CD8-positive, alpha-beta memory T cell (primary cell): Measurements from ENCODE around the gene IL1RL2. TPM values are rescaled to one million over a fixed set of nuclear protein-coding genes. Genes with fewer than 3 reads are reported as not detected.

Experiments used
- CTCF ChIA-PET: fragments of 350-600 bp; sonication (Branson Sonifier 250); formaldehyde crosslinking; loops from one replicate; lab custom pipeline; 2021; ENCODE audit warnings: antibody characterized with exemption; lab: Charles Lee
- POLR2A ChIA-PET: fragments of 350-600 bp; sonication (Branson Sonifier 250); formaldehyde crosslinking; loops from one replicate; lab custom pipeline; 2021; ENCODE audit warnings: antibody characterized with exemption; lab: Charles Lee
- DNase-seq, 5 donors: peaks; one replicate each; pipeline versions ENCODE4 v3.0.0 to v3.0.0-alpha.2; 2020 to 2022; ENCODE audit warnings: mixed read lengths in 1 of 5
- H3K27ac ChIP-seq: one replicate; pipeline ENCODE4 v1.7.0; 2013; ENCODE audit warnings: low read depth, mild to moderate bottlenecking, low read length, moderate library complexity
- H3K27me3 ChIP-seq: 2 replicates; pipeline ENCODE4 v1.7.0; 2013; ENCODE audit warnings: low read length, mild to moderate bottlenecking; ENCODE audit not compliant: insufficient read depth, poor library complexity, severe bottlenecking
- H3K36me3 ChIP-seq: 2 replicates; pipeline ENCODE4 v1.7.0; 2013; ENCODE audit warnings: mild to moderate bottlenecking, low read length, moderate library complexity; ENCODE audit not compliant: insufficient read depth
- H3K4me1 ChIP-seq: 2 replicates; pipeline ENCODE4 v1.7.0; 2013; ENCODE audit warnings: mild to moderate bottlenecking, low read length, moderate library complexity; ENCODE audit not compliant: insufficient read depth
- H3K4me3 ChIP-seq: 2 replicates; pipeline ENCODE4 v1.7.0; 2013; ENCODE audit warnings: mild to moderate bottlenecking, low read length
- H3K9me3 ChIP-seq: 2 replicates; pipeline ENCODE4 v1.7.0; 2013; ENCODE audit warnings: mild to moderate bottlenecking, low read length
- H3K27ac Mint-ChIP-seq, 8 donors: one replicate each; pipeline ENCODE4 v1.8.0; 2020 to 2021; ENCODE audit warnings: mixed read lengths in 8 of 8, mild to moderate bottlenecking in 6 of 8, inconsistent platforms in 3 of 8, moderate library complexity in 3 of 8
- H3K27me3 Mint-ChIP-seq, 2 donors: one replicate each; pipeline ENCODE4 v1.8.0; 2020 to 2021; ENCODE audit warnings: mixed read lengths in 2 of 2, mild to moderate bottlenecking in 1 of 2, moderate library complexity in 1 of 2
- H3K36me3 Mint-ChIP-seq, 3 donors: one replicate each; pipeline ENCODE4 v1.8.0; 2020 to 2021; ENCODE audit warnings: mixed read lengths in 3 of 3, inconsistent platforms in 1 of 3, mild to moderate bottlenecking in 1 of 3
- H3K4me1 Mint-ChIP-seq, 3 donors: one replicate each; pipeline ENCODE4 v1.8.0; 2020 to 2021; ENCODE audit warnings: mixed read lengths in 3 of 3, inconsistent platforms in 1 of 3, mild to moderate bottlenecking in 1 of 3
- H3K4me3 Mint-ChIP-seq, 7 donors: one replicate each; pipeline ENCODE4 v1.8.0; 2020 to 2021; ENCODE audit warnings: mixed read lengths in 7 of 7, mild to moderate bottlenecking in 6 of 7, moderate library complexity in 4 of 7, inconsistent platforms in 2 of 7
- H3K9me3 Mint-ChIP-seq, 5 donors: one replicate each; pipeline ENCODE4 v1.8.0; 2020 to 2022; ENCODE audit warnings: mixed read lengths in 5 of 5, mild to moderate bottlenecking in 3 of 5, moderate library complexity in 2 of 5, inconsistent platforms in 1 of 5
- polyA plus RNA-seq: library from polyadenylated mRNA; unstranded; fragments of 300-500 nt; fragmentation: Illumina TruSeq; gene quantifications from one replicate; pipeline ENCODE4 v1.2.3, GENCODE V29; 2021
- total RNA-seq, 2 experiments: library from RNA; stranded (reverse); gene quantifications; one replicate each; pipeline ENCODE4 v1.2.3, GENCODE V29; 2021

IL1RL2 gene
- total and polyA plus RNA-seq, 3 experiments from 2014 or later = 0.13 to 0.33 TPM; not detected in 1

DNA sequence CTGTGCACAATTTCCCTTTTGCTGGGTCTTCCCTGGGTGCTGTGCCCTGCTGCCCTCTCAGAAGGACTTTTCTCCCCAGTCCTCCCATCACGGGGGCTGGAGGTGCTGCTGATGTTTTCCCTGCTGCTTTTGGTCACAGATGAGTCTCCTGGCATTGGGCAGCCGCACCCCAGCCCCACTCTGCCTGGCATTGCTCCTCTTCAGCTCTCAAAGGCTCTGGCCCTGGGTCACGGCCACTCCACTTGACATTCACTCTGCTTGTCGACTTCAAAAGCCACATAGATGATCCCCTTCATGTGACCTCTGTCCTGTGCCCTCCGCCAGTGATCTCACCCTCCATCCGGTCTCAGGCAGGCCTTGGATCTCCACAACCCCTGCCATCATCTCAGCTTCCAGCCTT is 81.0 kb downstream of the IL1RL2 start:
- DNase-seq = no peak
- peaks cover 3% of the 10 kb centered on the region for H3K4me1 ChIP-seq
- Mint-ChIP-seq H3K9me3 (no peaks in the 10 kb centered on the region), H3K27ac (no peak overlapping the region), H3K36me3 (peaks cover 0 to 7% (median 1%) of the 10 kb centered on the region in 3 donors), H3K4me1 (peaks cover 9 to 31% (median 27%) of the 10 kb centered on the region in 3 donors), H3K4me3 (no peak overlapping the region), H3K27me3 (peaks cover 1 to 13% of the 10 kb centered on the region in 2 donors)
- no peaks in the 10 kb centered on the region for H3K9me3 ChIP-seq
- ChIA-PET POLR2A (no interaction called here), CTCF (interaction anchor here (2.4 kb wide), 1 partner anchor 27 kb away, joined by 10 read pairs; no protein-coding TSS in a partner anchor)
- H3K4me3 ChIP-seq = no peak overlapping the region
- H3K36me3 ChIP-seq = no peaks in the 10 kb centered on the region
- no peak overlapping the region for H3K27ac ChIP-seq
- no peaks in the 10 kb centered on the region for H3K27me3 ChIP-seq

DNA sequence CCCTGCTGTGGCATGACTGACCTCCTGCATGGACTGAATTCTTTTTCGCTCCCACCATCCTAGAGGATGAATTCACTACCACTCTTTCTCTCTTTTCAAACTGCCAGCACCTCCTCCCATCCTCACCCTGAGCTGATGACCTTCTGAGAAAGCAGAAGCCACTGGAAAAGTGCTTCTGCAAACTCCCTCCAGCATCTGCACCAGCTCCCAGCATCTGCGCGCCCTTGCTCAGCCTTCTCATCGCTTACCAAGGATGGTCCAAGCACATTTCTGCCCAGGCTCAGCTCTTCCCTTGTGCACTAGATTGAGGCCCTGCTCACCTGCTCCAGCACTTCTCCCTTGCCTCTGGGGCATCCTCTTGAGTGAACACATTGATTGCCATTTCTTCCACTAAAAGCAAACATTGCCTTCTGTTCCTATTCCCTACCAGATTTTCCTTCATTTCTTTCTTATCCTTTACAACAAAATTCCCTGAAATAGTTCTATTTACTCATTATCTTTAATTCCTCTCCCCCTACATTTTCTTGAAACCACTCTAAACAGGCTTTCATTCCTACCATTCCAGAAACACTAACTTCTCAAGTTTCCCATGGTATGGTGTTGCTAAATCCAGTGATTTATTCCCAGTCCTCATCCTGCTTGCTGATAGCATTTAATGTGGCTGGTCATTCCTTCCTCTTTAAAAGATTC is 81.8 kb downstream of the IL1RL2 start:
- no peak overlapping the region for H3K4me3 Mint-ChIP-seq
- CTCF ChIA-PET = no interaction called here
- DNase-seq = no peak
- H3K27me3 ChIP-seq = no peaks in the 10 kb centered on the region
- peaks cover 9 to 32% (median 25%) of the 10 kb centered on the region in 3 donors for H3K4me1 Mint-ChIP-seq
- H3K36me3 Mint-ChIP-seq = peaks cover 0 to 7% (median 1%) of the 10 kb centered on the region in 3 donors
- no peaks in the 10 kb centered on the region for H3K9me3 ChIP-seq
- H3K36me3 ChIP-seq = no peaks in the 10 kb centered on the region
- no peaks in the 10 kb centered on the region for H3K4me1 ChIP-seq
- no peaks in the 10 kb centered on the region for H3K9me3 Mint-ChIP-seq
- H3K4me3 ChIP-seq = no peak overlapping the region
- H3K27me3 Mint-ChIP-seq = peaks cover 1 to 16% of the 10 kb centered on the region in 2 donors
- POLR2A ChIA-PET = no interaction called here
- H3K27ac Mint-ChIP-seq = no peak overlapping the region
- no peak overlapping the region for H3K27ac ChIP-seq

- Mint-ChIP-seq H3K4me1 (peaks cover 9 to 27% (median 20%) of the 10 kb centered on the region in 3 donors), H3K9me3 (no peaks in the 10 kb centered on the region), H3K36me3 (peaks cover 0 to 7% (median 1%) of the 10 kb centered on the region in 3 donors), H3K27me3 (peaks cover 1 to 20% of the 10 kb centered on the region in 2 donors), H3K27ac (no peak overlapping the region), H3K4me3 (no peak overlapping the region)
- POLR2A ChIA-PET = no interaction called here
- H3K4me3 ChIP-seq = no peak overlapping the region
- no peak for DNase-seq
- no peak overlapping the region for H3K27ac ChIP-seq
- H3K9me3 ChIP-seq = no peaks in the 10 kb centered on the region
- CTCF ChIA-PET = no interaction called here
- H3K36me3 ChIP-seq = no peaks in the 10 kb centered on the region
- H3K4me1 ChIP-seq = no peaks in the 10 kb centered on the region
- H3K27me3 ChIP-seq = no peaks in the 10 kb centered on the region
Observed at GRCh38 chr2:102269200-102269524, 82.3 kb downstream of the IL1RL2 start.

DNA sequence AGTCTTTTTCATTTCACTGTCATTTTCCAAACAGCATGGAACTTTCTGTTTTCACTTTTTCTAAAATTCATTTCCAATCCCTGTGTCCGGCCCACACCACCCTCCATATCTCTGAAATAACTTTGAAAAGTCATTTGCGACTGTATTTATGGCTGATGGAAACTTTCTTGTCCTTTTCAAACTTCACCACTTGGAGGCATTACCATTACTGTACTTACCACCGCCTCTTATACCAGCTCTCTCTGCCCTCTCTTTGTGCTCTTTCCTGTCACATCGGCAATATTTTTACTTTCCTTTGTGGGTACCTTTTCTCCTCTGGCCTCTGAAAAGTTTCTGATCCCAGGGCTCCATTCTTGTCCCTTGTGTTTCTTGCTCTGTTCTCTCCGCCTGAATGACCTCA is 85.0 kb downstream of the IL1RL2 start:
- H3K9me3 ChIP-seq = no peaks in the 10 kb centered on the region
- H3K27ac ChIP-seq = no peak overlapping the region
- H3K27me3 Mint-ChIP-seq = peaks cover 5 to 20% of the 10 kb centered on the region in 2 donors
- peaks cover 0 to 7% (median 4%) of the 10 kb centered on the region in 3 donors for H3K36me3 Mint-ChIP-seq
- H3K36me3 ChIP-seq = no peaks in the 10 kb centered on the region
- H3K4me3 ChIP-seq = no peak overlapping the region
- H3K4me3 Mint-ChIP-seq = peak overlapping the region in 3 of 7 donors; percentile 6 to 59 (median 16)
- DNase-seq = peak in 1 of 5 donors; percentile 17
- no peaks in the 10 kb centered on the region for H3K9me3 Mint-ChIP-seq
- H3K4me1 ChIP-seq = peaks cover 12% of the 10 kb centered on the region
- no peaks in the 10 kb centered on the region for H3K27me3 ChIP-seq
- H3K27ac Mint-ChIP-seq = peak overlapping the region in 4 of 8 donors; percentile 37 to 68 (median 56)
- peaks cover 22 to 34% (median 25%) of the 10 kb centered on the region in 3 donors for H3K4me1 Mint-ChIP-seq
- POLR2A ChIA-PET = no interaction called here
- CTCF ChIA-PET = interaction anchor here (1.1 kb wide), 1 partner anchor 84 kb away, joined by 3 read pairs; no protein-coding TSS in a partner anchor

GRCh38 chr2:102273619-102274211 is 86.9 kb downstream of the IL1RL2 start:
- no peak overlapping the region for H3K27ac ChIP-seq
- Mint-ChIP-seq H3K27me3 (peaks cover 8 to 20% of the 10 kb centered on the region in 2 donors), H3K4me3 (no peak overlapping the region), H3K36me3 (peaks cover 0 to 7% (median 4%) of the 10 kb centered on the region in 3 donors), H3K4me1 (peaks cover 39 to 53% (median 40%) of the 10 kb centered on the region in 3 donors), H3K27ac (no peak overlapping the region), H3K9me3 (no peaks in the 10 kb centered on the region)
- H3K4me1 ChIP-seq = peaks cover 19% of the 10 kb centered on the region
- no peak overlapping the region for H3K4me3 ChIP-seq
- no peaks in the 10 kb centered on the region for H3K9me3 ChIP-seq
- no peak for DNase-seq
- no peaks in the 10 kb centered on the region for H3K27me3 ChIP-seq
- ChIA-PET CTCF (interaction anchor here (1.8 kb wide), 1 partner anchor 253 kb away, joined by 4 read pairs; no protein-coding TSS in a partner anchor), POLR2A (no interaction called here)
- H3K36me3 ChIP-seq = no peaks in the 10 kb centered on the region

DNA sequence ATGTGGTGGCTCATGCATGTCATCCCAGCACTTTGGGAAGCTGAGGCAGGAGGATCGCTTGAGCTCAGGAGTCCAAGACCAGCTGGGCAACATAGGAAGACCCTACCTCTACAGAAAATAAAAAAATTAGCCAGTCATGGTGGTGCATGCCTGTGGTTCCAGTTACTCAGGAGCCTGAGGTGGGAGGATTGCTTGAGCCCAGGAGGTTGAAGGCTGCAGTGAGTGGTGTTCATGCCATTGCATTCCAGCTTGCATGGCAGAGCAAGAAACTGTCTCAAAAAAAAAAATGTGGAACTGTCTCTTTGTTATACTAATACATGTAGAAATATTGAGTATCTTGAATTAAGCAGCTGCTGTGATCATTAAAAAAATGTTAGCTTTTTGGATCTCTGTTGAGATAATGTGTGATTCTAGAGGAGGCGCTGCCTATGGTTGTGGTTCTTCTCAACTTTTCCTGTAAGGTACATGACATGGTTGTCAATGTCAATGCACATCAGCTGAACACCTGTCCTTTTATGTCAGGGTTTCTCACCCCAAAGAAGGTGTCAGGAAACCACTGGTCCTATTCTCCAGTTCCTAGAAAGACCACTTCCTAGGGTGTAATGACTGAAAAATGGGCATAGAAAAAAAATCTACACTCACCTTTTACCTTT is 89.9 kb downstream of the IL1RL2 start:
- POLR2A ChIA-PET = interaction anchor here (0.6 kb wide), 1 partner anchor 555 kb away, joined by 9 read pairs; no protein-coding TSS in a partner anchor
- no peak overlapping the region for H3K27ac ChIP-seq
- Mint-ChIP-seq H3K4me3 (peak overlapping the region in 5 of 7 donors; percentile 5 to 63 (median 52)), H3K27ac (peak overlapping the region in 3 of 8 donors; percentile 8 to 29 (median 20)), H3K36me3 (peaks cover 0 to 3% (median 0%) of the 10 kb centered on the region in 3 donors), H3K4me1 (peaks cover 35 to 51% (median 37%) of the 10 kb centered on the region in 3 donors), H3K27me3 (peaks cover 7 to 10% of the 10 kb centered on the region in 2 donors), H3K9me3 (no peaks in the 10 kb centered on the region)
- no peak overlapping the region for H3K4me3 ChIP-seq
- no peaks in the 10 kb centered on the region for H3K9me3 ChIP-seq
- H3K4me1 ChIP-seq = peaks cover 19% of the 10 kb centered on the region
- no peaks in the 10 kb centered on the region for H3K36me3 ChIP-seq
- H3K27me3 ChIP-seq = no peaks in the 10 kb centered on the region
- DNase-seq = peak in 1 of 5 donors; percentile 45
- CTCF ChIA-PET = interaction anchor here (1.3 kb wide), 2 partner anchors 36 to 37 kb away, joined by 3 read pairs; no protein-coding TSS in a partner anchor

- no peak overlapping the region for H3K27ac ChIP-seq
- Mint-ChIP-seq H3K4me3 (peak overlapping the region in 3 of 7 donors; percentile 42 to 63 (median 58)), H3K36me3 (peaks cover 0 to 3% (median 0%) of the 10 kb centered on the region in 3 donors), H3K9me3 (no peaks in the 10 kb centered on the region), H3K27me3 (peaks cover 7 to 10% of the 10 kb centered on the region in 2 donors), H3K4me1 (peaks cover 30 to 46% (median 32%) of the 10 kb centered on the region in 3 donors), H3K27ac (peak overlapping the region in 1 of 8 donors; percentile 8)
- no peak for DNase-seq
- no peaks in the 10 kb centered on the region for H3K9me3 ChIP-seq
- POLR2A ChIA-PET = interaction anchor here (0.6 kb wide), 1 partner anchor 556 kb away, joined by 9 read pairs; no protein-coding TSS in a partner anchor
- H3K36me3 ChIP-seq = no peaks in the 10 kb centered on the region
- no peaks in the 10 kb centered on the region for H3K27me3 ChIP-seq
- H3K4me1 ChIP-seq = peaks cover 19% of the 10 kb centered on the region
- no peak overlapping the region for H3K4me3 ChIP-seq
- CTCF ChIA-PET = interaction anchor here (1.3 kb wide), 1 partner anchor 36 kb away, joined by 3 read pairs; no protein-coding TSS in a partner anchor
Observed at GRCh38 chr2:102277202-102277700, 90.4 kb downstream of the IL1RL2 start.
